ENCODE data around the gene RNASE3.
"Not testable (repeated sequence)": the region's sequence is repeated elsewhere in the genome, so short reads cannot be mapped to it uniquely, and the experiment has no call there.

RNASE3 gene

GRCh38 chr14:20891126-20891825 lies at the start of gene RNASE3:
TSS of gene RNASE3 (plus strand) at chr14:20891385. CDS start at chr14:20891687, 302 bp downstream.
- H3K27me3 ChIP-seq (ENCODE audit: control insufficient read depth in 1 of 2, insufficient read depth in 2 of 2, low read length in 2 of 2); H3K36me3 ChIP-seq (ENCODE audit: insufficient read depth, low read length); H3K4me1 ChIP-seq (ENCODE audit: insufficient read depth, low read length); H3K9ac ChIP-seq (ENCODE audit: low read length); H3K4me3 ChIP-seq (ENCODE audit: low read depth in 1 of 2, low read length in 2 of 2); H3K27ac ChIP-seq (ENCODE audit: low read depth, low read length); H3K9me3 ChIP-seq (ENCODE audit: low read length): not testable (repeated sequence)

GRCh38 chr14:20846560-20846959 lies 44.6 kb upstream of the RNASE3 start:
- no peaks in the 10 kb centered on the region for H3K4me1 ChIP-seq (ENCODE audit: insufficient read depth, low read length)
- H3K9ac ChIP-seq (ENCODE audit: low read length): no peak overlapping the region
- H3K27ac ChIP-seq (ENCODE audit: low read depth, low read length): no peak overlapping the region
- no peak overlapping the region for H3K4me3 ChIP-seq (ENCODE audit: low read depth in 1 of 2, low read length in 2 of 2)
- H3K9me3 ChIP-seq (ENCODE audit: low read length): no peaks in the 10 kb centered on the region
- H3K27me3 ChIP-seq (ENCODE audit: control insufficient read depth in 1 of 2, insufficient read depth in 2 of 2, low read length in 2 of 2): no peaks in the 10 kb centered on the region
- H3K36me3 ChIP-seq (ENCODE audit: insufficient read depth, low read length): no peaks in the 10 kb centered on the region

GRCh38 chr14:20848316-20848954 lies 42.8 kb upstream of the RNASE3 start:
- H3K9ac ChIP-seq (ENCODE audit: low read length): no peak overlapping the region
- H3K4me3 ChIP-seq (ENCODE audit: low read depth in 1 of 2, low read length in 2 of 2): no peak overlapping the region
- H3K27ac ChIP-seq (ENCODE audit: low read depth, low read length): no peak overlapping the region

GRCh38 chr14:20848955-20849570 lies 42.1 kb upstream of the RNASE3 start:
- H3K36me3 ChIP-seq (ENCODE audit: insufficient read depth, low read length): no peaks in the 10 kb centered on the region
- H3K4me1 ChIP-seq (ENCODE audit: insufficient read depth, low read length): no peaks in the 10 kb centered on the region
- no peaks in the 10 kb centered on the region for H3K9me3 ChIP-seq (ENCODE audit: low read length)
- H3K27me3 ChIP-seq (ENCODE audit: control insufficient read depth in 1 of 2, insufficient read depth in 2 of 2, low read length in 2 of 2): no peaks in the 10 kb centered on the region
- H3K4me3 ChIP-seq (ENCODE audit: low read depth in 1 of 2, low read length in 2 of 2): no peak overlapping the region
- H3K27ac ChIP-seq (ENCODE audit: low read depth, low read length): no peak overlapping the region
- H3K9ac ChIP-seq (ENCODE audit: low read length): no peak overlapping the region

More at GRCh38 chr14:20848316-20848954, 42.8 kb upstream of the RNASE3 start:
- Histone ChIP-seq H3K9me3 (ENCODE audit: low read length) (no peaks in the 10 kb centered on the region), H3K27me3 (ENCODE audit: control insufficient read depth in 1 of 2, insufficient read depth in 2 of 2, low read length in 2 of 2) (no peaks in the 10 kb centered on the region), H3K4me1 (ENCODE audit: insufficient read depth, low read length) (no peaks in the 10 kb centered on the region), H3K36me3 (ENCODE audit: insufficient read depth, low read length) (no peaks in the 10 kb centered on the region)

GRCh38 chr14:20853042-20853441 lies 38.1 kb upstream of the RNASE3 start:
- no peaks in the 10 kb centered on the region for H3K9me3 ChIP-seq (ENCODE audit: low read length)
- H3K9ac ChIP-seq (ENCODE audit: low read length): no peak overlapping the region
- H3K36me3 ChIP-seq (ENCODE audit: insufficient read depth, low read length): no peaks in the 10 kb centered on the region
- H3K27me3 ChIP-seq (ENCODE audit: control insufficient read depth in 1 of 2, insufficient read depth in 2 of 2, low read length in 2 of 2): no peaks in the 10 kb centered on the region
- no peak overlapping the region for H3K27ac ChIP-seq (ENCODE audit: low read depth, low read length)
- H3K4me1 ChIP-seq (ENCODE audit: insufficient read depth, low read length): no peaks in the 10 kb centered on the region
- H3K4me3 ChIP-seq (ENCODE audit: low read depth in 1 of 2, low read length in 2 of 2): no peak overlapping the region

GRCh38 chr14:20855652-20856291 lies 35.4 kb upstream of the RNASE3 start:
- Histone ChIP-seq H3K9ac (ENCODE audit: low read length) (no peak overlapping the region), H3K4me3 (ENCODE audit: low read depth in 1 of 2, low read length in 2 of 2) (no peak overlapping the region), H3K27me3 (ENCODE audit: control insufficient read depth in 1 of 2, insufficient read depth in 2 of 2, low read length in 2 of 2) (no peaks in the 10 kb centered on the region), H3K4me1 (ENCODE audit: insufficient read depth, low read length) (no peaks in the 10 kb centered on the region), H3K36me3 (ENCODE audit: insufficient read depth, low read length) (no peaks in the 10 kb centered on the region), H3K9me3 (ENCODE audit: low read length) (no peaks in the 10 kb centered on the region), H3K27ac (ENCODE audit: low read depth, low read length) (no peak overlapping the region)

- no peaks in the 10 kb centered on the region for H3K36me3 ChIP-seq (ENCODE audit: insufficient read depth, low read length)
- H3K9ac ChIP-seq (ENCODE audit: low read length): no peak overlapping the region
- no peak overlapping the region for H3K27ac ChIP-seq (ENCODE audit: low read depth, low read length)
- H3K27me3 ChIP-seq (ENCODE audit: control insufficient read depth in 1 of 2, insufficient read depth in 2 of 2, low read length in 2 of 2): no peaks in the 10 kb centered on the region
- H3K4me3 ChIP-seq (ENCODE audit: low read depth in 1 of 2, low read length in 2 of 2): no peak overlapping the region
- no peaks in the 10 kb centered on the region for H3K9me3 ChIP-seq (ENCODE audit: low read length)
- H3K4me1 ChIP-seq (ENCODE audit: insufficient read depth, low read length): no peaks in the 10 kb centered on the region
Observed at GRCh38 chr14:20857207-20857606, 34.0 kb upstream of the RNASE3 start.

- Histone ChIP-seq H3K9ac (ENCODE audit: low read length) (no peak overlapping the region), H3K27ac (ENCODE audit: low read depth, low read length) (no peak overlapping the region), H3K9me3 (ENCODE audit: low read length) (no peaks in the 10 kb centered on the region), H3K4me1 (ENCODE audit: insufficient read depth, low read length) (no peaks in the 10 kb centered on the region), H3K4me3 (ENCODE audit: low read depth in 1 of 2, low read length in 2 of 2) (no peak overlapping the region), H3K27me3 (ENCODE audit: control insufficient read depth in 1 of 2, insufficient read depth in 2 of 2, low read length in 2 of 2) (no peaks in the 10 kb centered on the region), H3K36me3 (ENCODE audit: insufficient read depth, low read length) (no peaks in the 10 kb centered on the region)
Observed at GRCh38 chr14:20857630-20858261, 33.4 kb upstream of the RNASE3 start.

GRCh38 chr14:20866194-20866593 lies 25.0 kb upstream of the RNASE3 start:
- Histone ChIP-seq H3K27ac (ENCODE audit: low read depth, low read length) (no peak overlapping the region), H3K4me3 (ENCODE audit: low read depth in 1 of 2, low read length in 2 of 2) (no peak overlapping the region), H3K36me3 (ENCODE audit: insufficient read depth, low read length) (no peaks in the 10 kb centered on the region), H3K9ac (ENCODE audit: low read length) (no peak overlapping the region), H3K4me1 (ENCODE audit: insufficient read depth, low read length) (no peaks in the 10 kb centered on the region), H3K9me3 (ENCODE audit: low read length) (no peaks in the 10 kb centered on the region), H3K27me3 (ENCODE audit: control insufficient read depth in 1 of 2, insufficient read depth in 2 of 2, low read length in 2 of 2) (no peaks in the 10 kb centered on the region)

GRCh38 chr14:20866963-20867362 lies 24.2 kb upstream of the RNASE3 start:
- H3K4me3 ChIP-seq (ENCODE audit: low read depth in 1 of 2, low read length in 2 of 2): no peak overlapping the region
- no peaks in the 10 kb centered on the region for H3K27me3 ChIP-seq (ENCODE audit: control insufficient read depth in 1 of 2, insufficient read depth in 2 of 2, low read length in 2 of 2)
- no peaks in the 10 kb centered on the region for H3K4me1 ChIP-seq (ENCODE audit: insufficient read depth, low read length)
- H3K9me3 ChIP-seq (ENCODE audit: low read length): no peaks in the 10 kb centered on the region
- no peak overlapping the region for H3K27ac ChIP-seq (ENCODE audit: low read depth, low read length)
- H3K9ac ChIP-seq (ENCODE audit: low read length): no peak overlapping the region
- no peaks in the 10 kb centered on the region for H3K36me3 ChIP-seq (ENCODE audit: insufficient read depth, low read length)

Measured in muscle layer of colon (tissue), 2 donors.